HG03558 (cell line): ENCODE measurements around the gene DPP10.

Experiments used
- ATAC-seq: cut with Tn5 transposase; IDR thresholded peaks from one replicate; pipeline ENCODE4 v1.9.1; 2021; ENCODE audit warnings: moderate number of reproducible peaks; ENCODE audit not compliant: unreplicated experiment; ENCODE audit errors: extremely low read depth

DPP10 gene

DNA sequence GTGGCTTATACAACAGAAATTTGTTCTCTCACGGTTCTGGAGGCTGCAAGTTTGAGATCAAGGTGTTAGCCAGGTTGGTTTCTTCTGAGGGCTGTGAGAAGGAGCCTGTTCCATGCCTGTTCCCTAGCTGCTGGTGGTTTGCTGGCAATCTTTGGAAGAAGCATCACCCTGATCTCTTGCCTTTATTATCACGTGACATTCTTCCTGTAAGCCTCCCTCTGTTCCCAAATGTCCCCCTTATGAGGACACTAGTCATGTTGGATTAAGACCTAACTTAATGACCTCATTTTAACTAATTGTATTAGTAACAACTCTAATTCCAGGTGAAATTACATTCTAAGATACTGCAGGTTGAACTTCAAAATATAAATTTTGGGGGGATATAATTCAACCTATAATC, 135.2 kb downstream of the DPP10 start:
- no peak for ATAC-seq

DNA sequence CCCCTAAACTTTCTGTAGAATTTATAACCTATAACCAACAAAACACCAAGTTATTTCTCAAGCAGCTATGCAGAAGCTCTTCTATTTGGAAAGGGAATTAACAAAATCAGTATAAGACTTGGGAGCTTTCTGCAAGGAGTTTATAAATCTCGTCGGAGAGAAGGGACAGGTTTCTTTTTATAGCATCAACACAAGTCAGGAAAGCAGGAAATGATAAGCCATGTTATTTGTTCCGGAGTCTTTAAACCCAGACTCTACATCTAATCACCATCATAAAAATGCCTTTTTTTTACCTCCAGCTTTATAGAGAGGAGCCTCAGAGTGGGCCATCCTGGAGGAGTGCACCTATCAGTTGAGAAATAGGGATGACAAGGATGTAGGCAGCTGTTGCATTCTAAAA, 137.1 kb downstream of the DPP10 start:
- no peak for ATAC-seq

DNA sequence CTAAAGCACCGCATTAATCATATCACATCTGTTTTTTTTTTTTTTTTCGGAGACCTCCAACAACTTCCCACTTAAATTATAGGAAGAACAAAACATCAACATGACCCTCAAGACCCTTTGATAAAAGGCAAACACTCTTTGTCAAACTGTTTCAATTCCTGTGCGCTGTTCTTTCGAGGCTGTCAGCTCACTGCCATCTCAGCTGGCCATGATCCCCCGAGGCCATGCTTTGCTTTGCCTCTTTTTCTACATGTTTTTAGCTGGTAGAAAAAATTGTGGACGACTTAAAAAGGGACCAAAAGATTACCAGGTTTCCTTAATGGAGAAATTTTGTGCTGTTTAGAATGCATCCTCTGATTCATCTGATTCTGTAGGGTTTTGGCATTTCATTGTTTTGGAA, 138.2 kb downstream of the DPP10 start:
- ATAC-seq, result no peak

DNA sequence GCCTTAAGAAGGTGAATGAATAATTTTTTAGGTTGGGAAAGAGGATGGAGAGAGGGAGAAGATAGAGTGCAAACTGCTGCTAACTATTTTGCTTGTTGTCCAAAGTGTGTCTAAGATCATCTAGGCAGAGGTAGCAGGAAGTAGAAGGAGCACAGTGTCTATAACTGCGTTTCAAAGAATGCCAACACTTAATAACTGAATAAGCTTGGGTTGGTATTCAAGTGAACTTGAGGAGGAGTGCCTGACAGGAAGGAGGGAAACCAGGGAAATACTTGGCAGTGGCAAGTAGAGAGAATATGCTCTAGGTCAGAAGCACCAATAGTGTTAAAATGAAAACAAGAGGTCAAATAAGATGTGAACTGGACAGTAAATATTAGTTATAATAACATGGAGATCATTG, 155.9 kb downstream of the DPP10 start:
- ATAC-seq, result no peak

DNA sequence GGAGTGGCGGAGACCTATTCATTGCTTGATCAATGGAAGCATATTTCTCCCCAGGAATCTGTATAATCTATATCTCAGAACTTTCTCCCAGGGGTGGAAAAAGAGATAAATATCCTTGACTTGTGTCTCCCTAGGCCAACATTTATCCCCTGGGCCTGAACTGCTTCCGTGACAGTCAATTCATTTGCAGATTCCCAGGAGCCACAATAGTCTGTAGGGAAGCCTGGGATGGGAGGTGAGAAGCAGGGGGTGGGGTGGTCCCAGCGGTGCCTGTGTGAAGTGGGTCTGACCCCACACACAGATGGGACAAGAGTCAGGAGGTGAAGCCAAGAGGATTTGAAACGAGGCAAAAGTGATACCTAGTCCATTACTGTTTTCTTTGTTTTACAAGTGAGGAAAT, 166.8 kb downstream of the DPP10 start:
- no peak for ATAC-seq

DNA sequence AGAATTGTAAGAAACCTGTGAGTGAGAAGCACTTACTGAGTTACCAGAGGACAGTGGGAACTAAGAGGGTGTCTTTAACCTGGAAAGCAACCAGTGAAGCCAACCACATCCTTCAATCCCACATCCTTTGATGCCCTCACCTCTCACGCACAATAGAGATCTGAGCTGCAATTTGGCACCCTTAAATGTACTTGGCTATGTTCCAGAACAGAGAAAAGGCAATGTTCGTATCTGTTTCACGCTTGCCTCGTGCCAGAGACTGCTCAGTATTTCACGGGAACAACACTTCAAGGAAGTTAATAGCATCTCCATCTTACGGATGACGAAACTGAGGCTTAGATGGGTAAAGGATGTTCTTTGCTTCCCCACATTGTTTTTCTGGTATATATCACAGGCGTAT, 167.4 kb downstream of the DPP10 start:
- ATAC-seq, result no peak

DNA sequence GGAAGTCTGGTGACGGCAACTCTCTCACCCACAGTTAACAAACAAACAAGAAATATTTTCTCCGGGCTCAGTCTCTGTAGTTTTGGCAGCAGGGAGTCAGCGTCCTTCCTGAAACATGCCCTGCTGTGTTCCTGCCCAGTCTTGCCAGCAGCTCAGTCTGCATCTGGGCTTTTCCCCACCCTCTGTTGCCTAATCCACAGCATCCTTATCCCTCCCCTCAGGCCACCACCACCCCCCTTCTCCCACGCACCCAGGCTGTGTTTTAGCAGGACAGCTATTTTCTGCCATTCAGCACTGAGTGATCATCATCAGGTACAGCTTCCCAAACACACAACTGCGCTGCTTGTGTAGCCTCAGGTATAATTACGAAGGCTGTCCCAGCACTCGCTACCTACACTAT, 168.2 kb downstream of the DPP10 start:
- no peak for ATAC-seq

DNA sequence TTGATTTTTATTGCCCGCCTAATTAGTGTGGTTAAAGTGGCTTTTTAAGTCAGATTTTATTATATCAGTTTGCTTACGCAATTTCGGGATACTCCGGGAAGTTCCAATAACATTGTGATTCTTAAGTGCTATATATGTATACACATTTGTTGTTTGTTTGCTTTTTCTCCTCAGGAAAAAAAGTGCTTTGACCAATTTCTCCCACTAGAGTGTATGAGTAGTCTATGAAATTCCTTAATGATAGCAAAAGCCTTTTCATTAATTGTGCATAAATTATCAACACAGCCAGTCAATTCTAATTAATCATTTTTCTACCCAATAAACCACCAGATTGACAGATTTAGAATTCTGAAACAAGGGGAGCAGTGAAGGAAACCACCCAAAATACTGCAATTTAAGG, 172.2 kb downstream of the DPP10 start:
- ATAC-seq, result no peak

DNA sequence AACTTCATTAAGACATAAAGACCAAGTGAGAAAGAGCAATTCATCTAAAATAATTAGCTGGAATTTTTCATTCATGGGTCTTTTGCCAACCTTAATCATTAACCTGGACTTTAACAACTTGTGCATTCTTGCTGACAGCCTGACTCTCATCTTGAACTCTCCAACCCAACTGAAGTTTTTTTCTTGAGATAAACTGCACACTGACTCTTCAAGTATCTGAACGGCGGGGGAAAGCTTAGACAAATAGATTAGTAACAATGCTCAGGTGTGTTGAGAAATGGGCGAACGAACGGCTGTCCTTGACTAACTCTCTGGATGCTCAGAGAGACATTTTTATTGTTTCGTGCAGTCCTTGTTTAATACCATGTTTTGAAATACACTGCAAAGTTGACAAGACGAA, 186.0 kb downstream of the DPP10 start:
- no peak for ATAC-seq

DNA sequence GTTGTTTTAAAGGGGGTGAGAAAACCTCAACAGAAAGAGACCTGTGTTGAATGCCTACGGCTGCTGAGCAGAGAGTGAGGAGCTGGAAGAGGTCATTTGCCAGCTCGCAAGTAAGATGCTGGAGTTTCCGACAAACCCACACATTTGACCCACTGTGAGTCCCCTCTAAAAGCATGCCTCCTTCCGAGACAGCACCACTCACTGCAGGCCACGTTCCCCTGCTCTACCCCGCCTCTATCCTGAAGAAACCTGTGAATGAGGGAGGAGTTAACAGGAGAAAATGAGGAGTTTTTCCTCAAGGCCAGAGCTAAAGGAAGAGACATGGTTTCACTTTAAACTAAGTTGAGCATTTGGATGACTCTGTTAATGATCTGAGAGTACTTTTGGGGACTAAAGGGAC, 188.7 kb downstream of the DPP10 start:
- no peak for ATAC-seq

DNA sequence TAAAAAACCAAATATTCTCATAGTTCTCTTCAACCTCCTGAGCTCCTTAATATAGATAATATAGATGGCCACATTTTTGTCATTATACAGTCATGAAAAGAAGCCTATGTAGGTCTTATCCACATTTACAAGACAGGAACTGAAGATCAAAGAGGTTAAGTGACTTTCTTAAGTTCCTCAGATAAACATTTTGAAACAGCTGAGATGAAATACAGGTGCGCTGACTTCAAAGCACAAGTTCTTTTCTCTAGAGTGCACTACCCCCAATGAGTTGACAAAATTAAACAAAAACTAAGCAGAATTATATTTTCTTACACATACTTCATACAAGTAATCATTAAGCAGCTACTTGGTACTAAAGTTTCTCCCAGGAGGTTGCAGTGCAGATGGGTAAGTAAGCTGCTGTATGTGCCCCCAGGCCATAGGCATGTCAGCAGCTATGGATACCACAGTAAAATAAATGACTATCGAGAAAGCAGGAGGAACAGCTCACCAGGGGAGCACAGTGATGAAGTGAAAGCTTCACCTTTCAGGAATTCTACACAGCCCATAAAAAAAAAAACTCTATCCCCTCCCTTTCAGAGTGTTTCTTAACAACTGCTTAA, 199.8 kb downstream of the DPP10 start:
- no peak for ATAC-seq

DNA sequence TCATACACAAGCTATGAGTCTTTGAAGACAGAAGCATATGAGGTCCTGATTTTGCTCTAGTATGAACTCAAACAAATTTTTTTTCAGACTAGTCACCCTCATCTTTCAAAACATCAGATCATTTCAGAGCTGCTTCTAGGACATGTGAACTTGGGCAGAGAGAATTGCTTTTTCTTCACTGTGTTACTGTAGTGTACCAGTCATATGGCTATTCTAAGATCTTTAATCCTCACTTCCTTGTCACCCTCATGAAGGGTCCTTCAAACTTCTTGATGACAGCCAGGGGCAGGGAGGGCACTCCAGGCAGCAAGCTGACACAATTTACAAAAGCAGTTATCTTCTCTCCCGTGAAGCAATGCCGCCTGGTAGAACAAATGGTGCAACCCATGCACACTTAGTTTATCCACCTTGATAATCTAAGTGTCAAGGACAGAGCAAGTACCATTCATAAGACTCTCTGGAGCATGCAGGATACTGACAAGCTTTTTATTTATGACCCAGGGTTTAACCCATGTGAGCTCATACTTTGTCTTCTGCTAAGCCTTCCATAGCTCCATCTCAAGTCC, 200.6 kb downstream of the DPP10 start:
- ATAC-seq, result no peak

DNA sequence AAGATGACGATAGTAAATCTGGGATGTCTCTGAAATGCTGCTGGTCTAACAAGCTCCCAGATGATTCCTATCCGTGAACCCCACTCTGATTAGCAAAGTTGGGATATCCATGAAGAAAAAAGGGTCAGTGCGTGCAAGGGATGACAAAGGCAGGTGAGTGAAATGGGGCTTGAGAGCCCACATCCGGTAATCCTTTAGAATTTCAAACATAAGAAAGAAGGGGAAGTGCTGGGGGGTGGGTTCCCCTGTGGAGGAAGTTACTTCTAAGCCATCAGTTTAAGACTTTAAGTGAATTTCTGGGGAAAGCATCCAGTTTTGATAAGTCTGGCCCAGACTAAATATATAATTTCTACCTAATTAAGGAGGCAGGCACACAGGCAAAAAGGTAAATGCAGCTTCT, 209.5 kb downstream of the DPP10 start:
- no peak for ATAC-seq

DNA sequence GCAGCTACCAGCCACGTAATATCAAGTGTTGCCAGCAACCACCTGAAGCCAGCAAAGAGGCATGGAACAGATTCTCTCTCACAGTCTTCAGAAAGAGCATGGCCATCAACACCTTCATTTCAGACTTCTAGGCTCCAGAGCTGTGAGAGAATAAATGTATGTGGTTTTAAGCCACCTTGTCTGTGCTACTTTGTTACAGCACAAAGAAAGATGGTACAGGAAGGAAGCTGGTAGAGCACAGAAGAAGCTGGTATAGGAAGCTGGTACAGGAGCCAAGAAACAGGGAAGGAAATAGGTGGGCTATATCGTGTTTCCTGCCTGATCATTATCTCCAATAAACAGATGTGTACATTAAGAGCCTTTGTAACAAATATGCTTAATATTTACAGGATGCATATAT, 217.4 kb downstream of the DPP10 start:
- no peak for ATAC-seq

DNA sequence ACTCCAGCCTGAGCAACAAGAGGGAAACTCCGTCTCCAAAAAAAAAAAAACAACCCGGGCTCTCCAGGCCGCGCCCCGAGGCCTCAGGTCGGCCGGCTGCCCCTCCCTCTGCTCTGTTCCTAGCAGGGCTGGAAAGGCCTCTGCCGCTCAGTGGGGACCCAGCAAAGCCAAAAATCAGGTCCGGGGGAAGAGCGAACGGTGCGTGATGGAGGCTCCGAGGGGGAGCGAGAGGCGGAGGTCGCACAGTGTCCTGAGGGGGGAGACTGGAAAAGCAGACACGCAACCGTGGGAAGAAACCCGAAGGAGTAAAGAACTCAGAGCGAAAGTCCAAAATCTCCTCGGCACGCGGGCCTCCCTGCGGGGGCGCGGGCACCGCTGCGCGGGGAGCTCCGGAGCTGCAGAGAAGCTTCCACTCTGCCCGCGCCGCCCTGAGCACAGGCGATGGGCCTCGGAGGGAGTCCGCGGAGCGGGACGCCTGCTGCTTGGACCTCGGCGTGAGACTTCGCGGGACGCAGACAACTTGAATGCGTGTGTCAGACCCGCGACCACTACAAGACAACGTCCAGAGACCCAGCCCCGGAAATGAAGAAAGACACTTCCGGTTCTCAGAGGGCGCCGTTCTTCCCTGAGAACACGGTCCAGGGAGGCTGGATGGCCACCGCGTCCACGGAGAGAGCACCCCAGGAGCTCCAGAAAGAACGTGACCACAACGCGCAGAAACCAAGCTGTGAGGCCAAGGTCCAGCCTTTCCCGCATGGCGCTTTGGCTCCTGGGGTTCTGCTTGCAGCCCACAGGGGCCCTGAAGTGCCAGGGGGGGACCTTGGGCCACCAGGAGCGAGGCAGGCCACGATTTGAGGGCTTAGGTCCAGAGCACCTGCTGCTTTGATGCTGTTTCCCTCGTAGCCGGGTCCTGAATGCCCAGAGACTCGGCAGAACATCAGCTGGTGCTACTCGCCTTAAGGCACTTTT, 219.8 kb downstream of the DPP10 start:
- no peak for ATAC-seq

DNA sequence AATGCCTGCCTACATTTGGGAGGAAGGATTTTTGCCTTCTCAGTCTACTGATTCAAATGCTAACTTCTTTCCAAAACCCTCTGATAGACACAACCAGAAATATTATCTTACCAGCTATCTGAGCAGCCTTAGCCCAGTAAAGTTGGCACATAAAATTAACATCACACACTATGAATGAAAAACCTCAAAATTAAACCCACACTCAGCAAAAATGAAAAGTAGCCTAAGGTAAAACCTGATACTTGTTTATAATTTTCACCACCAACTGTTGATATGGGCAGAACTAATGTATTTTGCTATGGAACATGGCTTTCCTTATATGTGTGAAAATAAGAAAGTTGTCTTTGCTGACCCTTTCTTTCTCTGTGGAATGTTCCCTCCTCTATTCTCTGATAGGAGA, 226.0 kb downstream of the DPP10 start:
- no peak for ATAC-seq

DNA sequence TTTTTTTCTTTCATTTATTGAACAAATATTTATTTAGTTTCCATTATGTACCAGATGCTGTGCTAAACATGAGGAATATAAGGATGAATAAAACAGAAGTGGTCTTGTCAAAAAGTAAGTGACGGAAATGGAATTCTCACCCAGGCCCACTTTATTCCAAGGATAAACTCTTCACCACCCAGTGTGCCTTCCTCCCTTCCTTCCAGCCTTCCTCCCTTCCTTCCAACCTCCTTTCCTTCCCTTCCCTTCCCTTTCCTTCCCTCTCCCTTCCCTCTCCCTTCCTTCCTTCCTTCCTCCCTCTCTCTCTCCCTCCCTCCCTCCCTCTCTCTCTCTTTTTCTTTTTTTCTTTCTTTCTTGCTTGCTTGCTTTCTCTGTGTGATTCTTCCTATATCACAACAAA, 240.8 kb downstream of the DPP10 start:
- no peak for ATAC-seq

DNA sequence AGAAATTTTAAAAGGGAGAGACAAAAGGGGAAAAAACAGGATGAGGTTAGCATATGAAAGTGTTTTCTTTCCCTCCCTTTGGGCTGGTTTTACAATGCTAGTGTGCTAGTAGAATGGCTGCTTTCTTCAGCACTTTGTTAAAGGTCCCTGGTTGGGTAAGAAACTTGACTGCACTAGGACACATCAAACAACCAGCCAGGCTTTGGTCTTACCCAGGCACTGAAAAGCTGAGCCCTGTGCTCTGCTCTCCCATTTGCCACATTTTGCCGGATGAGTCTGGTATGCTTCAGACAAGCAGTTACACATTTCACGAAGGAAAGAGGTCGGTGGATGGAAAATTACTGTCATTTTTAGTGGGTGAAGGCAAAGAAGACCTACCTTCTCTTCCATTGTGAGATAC, 242.0 kb downstream of the DPP10 start:
- ATAC-seq, result no peak

DNA sequence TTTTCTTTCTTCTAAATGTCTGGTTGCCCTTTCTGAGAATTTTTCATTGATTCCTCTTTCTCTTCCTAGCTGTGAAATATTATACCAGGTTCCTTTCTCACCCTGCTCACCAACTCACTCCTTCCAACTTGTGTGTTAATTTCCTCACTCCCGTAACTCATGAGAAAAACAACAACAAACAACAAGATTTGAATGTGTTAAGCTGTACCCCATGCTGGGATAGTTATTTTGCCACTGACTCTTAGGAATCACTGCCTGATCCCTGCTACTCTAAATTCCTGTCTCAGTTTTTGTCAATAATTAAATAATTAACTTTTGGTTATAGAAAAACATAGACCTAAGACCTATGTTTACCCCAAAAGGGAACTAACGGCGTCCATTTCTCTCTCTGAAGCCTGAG, 242.7 kb downstream of the DPP10 start:
- no peak for ATAC-seq

DNA sequence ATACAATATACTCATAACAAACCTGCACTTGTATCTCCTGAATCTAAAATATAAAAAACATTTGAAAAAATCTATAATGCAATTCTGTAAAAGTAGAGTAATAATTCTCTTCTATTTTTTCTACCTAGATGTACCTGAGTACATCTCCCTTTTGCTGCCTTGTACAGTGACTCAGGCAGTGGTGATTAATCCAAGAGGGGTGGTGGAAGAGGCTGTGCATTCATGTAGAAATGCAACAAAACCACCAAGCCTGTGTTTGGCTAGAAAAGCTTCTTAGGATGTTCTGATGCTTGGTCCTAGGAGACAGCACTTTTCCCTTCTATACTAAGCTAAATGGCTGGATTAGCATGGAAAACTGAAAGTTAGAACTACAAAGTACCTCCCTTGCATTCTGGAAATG, 245.8 kb downstream of the DPP10 start:
- ATAC-seq, result no peak

DNA sequence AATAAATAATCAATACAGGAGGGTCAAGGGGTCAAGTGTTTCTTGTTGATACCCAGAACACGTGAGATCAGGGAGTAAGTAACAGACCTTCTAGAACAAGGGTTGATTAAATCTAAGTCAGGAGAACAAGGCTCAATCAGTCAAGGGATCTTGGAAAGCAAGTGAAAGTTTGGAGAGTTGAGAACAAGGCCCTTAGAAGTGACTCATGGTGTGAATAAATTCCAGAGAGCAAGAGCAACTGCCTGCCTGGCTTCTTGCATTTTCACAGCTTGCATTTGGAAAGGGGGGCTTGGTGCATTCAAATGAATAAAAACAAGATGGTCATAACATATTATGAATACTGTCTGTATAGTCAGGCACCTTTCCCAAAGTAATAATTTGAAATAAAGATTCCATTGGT, 256.1 kb downstream of the DPP10 start:
- no peak for ATAC-seq
